GM19238 (cell line): ENCODE data around the gene TMEM50B.
"Not testable (repeated sequence)": the region's sequence is repeated elsewhere in the genome, so short reads cannot be mapped to it uniquely, and the experiment has no call there.

ENCODE experiments used
- DNase-seq: peaks from one replicate; pipeline ENCODE4 v3.0.0; 2011; ENCODE audit warnings: low spot score; ENCODE audit not compliant: insufficient read length

Gene TMEM50B

GRCh38 chr21:33478182-33478581, 1.6 kb downstream of the TMEM50B start:
- DNase-seq, result no peak

- no peak for DNase-seq
These were observed 2.7 kb downstream of the TMEM50B start for GRCh38 chr21:33477066-33477465.

- DNase-seq, result no peak
These were observed 6.4 kb downstream of the TMEM50B start for GRCh38 chr21:33473344-33473743.

- DNase-seq, result no peak
These were observed 9.1 kb downstream of the TMEM50B start for GRCh38 chr21:33470701-33471100.

GRCh38 chr21:33469183-33469582, 10.6 kb downstream of the TMEM50B start:
- not testable (repeated sequence) for DNase-seq

- no peak for DNase-seq
These were observed 18.1 kb downstream of the TMEM50B start for GRCh38 chr21:33461538-33462250.

- DNase-seq, result no peak
These were observed 20.9 kb downstream of the TMEM50B start for GRCh38 chr21:33458861-33459260.

- DNase-seq, result no peak
These were observed 23.9 kb downstream of the TMEM50B start for GRCh38 chr21:33455686-33456446.

- DNase-seq, result no peak
These were observed 27.4 kb downstream of the TMEM50B start for GRCh38 chr21:33452362-33452761.

- no peak for DNase-seq
These were observed 28.1 kb downstream of the TMEM50B start for GRCh38 chr21:33451634-33452071.

GRCh38 chr21:33449616-33450015, 30.2 kb downstream of the TMEM50B start:
- no peak for DNase-seq

- DNase-seq, result not testable (repeated sequence)
These were observed 33.2 kb downstream of the TMEM50B start for GRCh38 chr21:33446620-33447019.

- DNase-seq, result no peak
These were observed 35.3 kb downstream of the TMEM50B start for GRCh38 chr21:33444499-33444898.

GRCh38 chr21:33443194-33443593, 36.6 kb downstream of the TMEM50B start:
- DNase-seq, result no peak

- peak; percentile 39 for DNase-seq
These were observed 38.0 kb downstream of the TMEM50B start for GRCh38 chr21:33441489-33442477.

GRCh38 chr21:33437140-33437539, 42.6 kb downstream of the TMEM50B start:
- no peak for DNase-seq

GRCh38 chr21:33434770-33435360, 44.9 kb downstream of the TMEM50B start:
- DNase-seq, result peak; percentile 59

GRCh38 chr21:33433425-33434114, 46.2 kb downstream of the TMEM50B start:
- DNase-seq, result no peak

- DNase-seq, result no peak
These were observed 46.8 kb downstream of the TMEM50B start for GRCh38 chr21:33433001-33433400.

- no peak for DNase-seq
These were observed 47.3 kb downstream of the TMEM50B start for GRCh38 chr21:33432496-33432895.

- DNase-seq, result no peak
These were observed 48.9 kb downstream of the TMEM50B start for GRCh38 chr21:33430858-33431257.
